Activated CD8-positive, alpha-beta memory T cell treated with anti-CD3 and anti-CD28 coated beads for 4 hours (primary cell): ENCODE measurements around the gene AKAP9.
"Not testable (repeated sequence)": the region's sequence is repeated elsewhere in the genome, so short reads cannot be mapped to it uniquely, and the experiment has no call there.

ENCODE experiments used
- DNase-seq, 2 donors: peaks; one replicate each; pipeline ENCODE4 v3.0.0-alpha.2; 2020; ENCODE audit warnings: low read depth in 2 of 2

AKAP9 gene

GRCh38 chr7:92061154-92061553 lies 120.5 kb downstream of the AKAP9 start:
- no peak for DNase-seq

- no peak for DNase-seq
Observed at GRCh38 chr7:92064438-92065029, 123.9 kb downstream of the AKAP9 start.

GRCh38 chr7:92071032-92071431 lies 130.4 kb downstream of the AKAP9 start:
- no peak for DNase-seq

- DNase-seq = no peak
Observed at GRCh38 chr7:92072121-92072520, 131.5 kb downstream of the AKAP9 start.

- DNase-seq = no peak
Observed at GRCh38 chr7:92072708-92073107, 132.0 kb downstream of the AKAP9 start.

GRCh38 chr7:92075455-92076158 lies 134.9 kb downstream of the AKAP9 start:
- no peak for DNase-seq

GRCh38 chr7:92076509-92076908 lies 135.8 kb downstream of the AKAP9 start:
- DNase-seq = no peak

GRCh38 chr7:92083922-92084321 lies 143.3 kb downstream of the AKAP9 start:
- not testable (repeated sequence) for DNase-seq

- no peak for DNase-seq
Observed at GRCh38 chr7:92088266-92088665, 147.6 kb downstream of the AKAP9 start.

- DNase-seq = no peak
Observed at GRCh38 chr7:92092210-92092609, 151.5 kb downstream of the AKAP9 start.

- DNase-seq = no peak
Observed at GRCh38 chr7:92095380-92095779, 154.7 kb downstream of the AKAP9 start.

- no peak for DNase-seq
Observed at GRCh38 chr7:92100534-92100933, 159.9 kb downstream of the AKAP9 start.

- not testable (repeated sequence) for DNase-seq
Observed at GRCh38 chr7:92102862-92103261, 162.2 kb downstream of the AKAP9 start.

- DNase-seq = no peak
Observed at GRCh38 chr7:92108821-92109220, 168.2 kb downstream of the AKAP9 start.

GRCh38 chr7:92110857-92111256 lies 170.2 kb downstream of the AKAP9 start:
- DNase-seq = no peak

GRCh38 chr7:92115821-92116220 lies 175.2 kb downstream of the AKAP9 start:
- DNase-seq = no peak

GRCh38 chr7:92116949-92117348 lies 176.3 kb downstream of the AKAP9 start:
- DNase-seq = no peak

GRCh38 chr7:92119213-92119759 lies 178.6 kb downstream of the AKAP9 start:
- no peak for DNase-seq

- no peak for DNase-seq
Observed at GRCh38 chr7:92121681-92122080, 181.0 kb downstream of the AKAP9 start.

GRCh38 chr7:92131093-92131492 lies 190.4 kb downstream of the AKAP9 start:
- DNase-seq = no peak

GRCh38 chr7:92131764-92132330 lies 191.2 kb downstream of the AKAP9 start:
- DNase-seq = no peak

- no peak for DNase-seq
Observed at GRCh38 chr7:92133133-92133736, 192.6 kb downstream of the AKAP9 start.
